HEK293T (cell line): Measurements from ENCODE around the gene CIBAR2.

Experiments used
- CTCF ChIA-PET: fragments of 350-600 bp; formaldehyde crosslinking; extraction: SDS; loops from one replicate; lab custom pipeline; 2021; ENCODE audit warnings: antibody characterized with exemption, inconsistent platforms; lab: Yijun Ruan, JAX
- POLR2A ChIA-PET: fragments of 350-600 bp; formaldehyde crosslinking; extraction: SDS; loops from one replicate; lab custom pipeline; 2020; ENCODE audit warnings: antibody characterized with exemption, inconsistent platforms; lab: Yijun Ruan, JAX
- DNase-seq: peaks from one replicate; pipeline ENCODE4 v3.0.0; 2012; ENCODE audit warnings: mixed read lengths; ENCODE audit errors: extremely low spot score
- ARNT ChIP-seq: fragments of 450-650 bp; IDR thresholded peaks from 2 replicates; pipeline ENCODE4 v1.6.1; 2017; ENCODE audit warnings: mild to moderate bottlenecking
- BHLHE40 ChIP-seq: fragments of 450-650 bp; IDR thresholded peaks from 2 replicates; pipeline ENCODE4 v1.6.1; 2016; ENCODE audit warnings: mild to moderate bottlenecking, moderate library complexity, borderline replicate concordance
- CTBP1 ChIP-seq: fragments of 450-650 bp; IDR thresholded peaks from 2 replicates; pipeline ENCODE4 v1.6.1; 2016; ENCODE audit warnings: borderline replicate concordance
- ELF4 ChIP-seq: fragments of 450-650 bp; IDR thresholded peaks from 2 replicates; pipeline ENCODE4 v1.6.1; 2017; ENCODE audit warnings: antibody characterized with exemption
- FOXA1 ChIP-seq: fragments of 450-650 bp; IDR thresholded peaks from 2 replicates; pipeline ENCODE4 v1.6.1; 2016; ENCODE audit warnings: mild to moderate bottlenecking
- FOXK2 ChIP-seq: fragments of 450-650 bp; IDR thresholded peaks from 2 replicates; pipeline ENCODE4 v1.6.1; 2016; ENCODE audit warnings: mild to moderate bottlenecking
- FOXM1 ChIP-seq: fragments of 450-650 bp; IDR thresholded peaks from 2 replicates; pipeline ENCODE4 v1.6.1; 2017; ENCODE audit warnings: mild to moderate bottlenecking, borderline replicate concordance
- HDGF ChIP-seq: fragments of 450-650 bp; IDR thresholded peaks from 2 replicates; pipeline ENCODE4 v1.6.1; 2017; ENCODE audit warnings: antibody characterized with exemption, borderline replicate concordance
- L3MBTL2 ChIP-seq: fragments of 450-650 bp; conservative IDR thresholded peaks from 2 replicates; pipeline ENCODE4 v1.6.1; 2016; ENCODE audit warnings: mild to moderate bottlenecking
- LEF1 ChIP-seq: fragments of 450-650 bp; IDR thresholded peaks from 2 replicates; pipeline ENCODE4 v1.6.1; 2017; ENCODE audit warnings: mild to moderate bottlenecking, borderline replicate concordance
- NFRKB ChIP-seq: fragments of 450-650 bp; IDR thresholded peaks from 2 replicates; pipeline ENCODE4 v1.6.1; 2016; ENCODE audit warnings: mild to moderate bottlenecking, moderate library complexity
- PKNOX1 ChIP-seq: fragments of 450-650 bp; IDR thresholded peaks from 2 replicates; pipeline ENCODE4 v1.6.1; 2016
- SP1 ChIP-seq: fragments of 450-650 bp; IDR thresholded peaks from 2 replicates; pipeline ENCODE4 v1.6.1; 2017
- SUZ12 ChIP-seq: fragments of 450-650 bp; IDR thresholded peaks from 2 replicates; pipeline ENCODE4 v1.6.1; 2016; ENCODE audit warnings: mild to moderate bottlenecking
- TARDBP ChIP-seq: fragments of 450-650 bp; IDR thresholded peaks from 2 replicates; pipeline ENCODE4 v1.6.1; 2016
- ZNF384 ChIP-seq: fragments of 450-650 bp; IDR thresholded peaks from 2 replicates; pipeline ENCODE4 v1.6.1; 2016

Gene CIBAR2

DNA sequence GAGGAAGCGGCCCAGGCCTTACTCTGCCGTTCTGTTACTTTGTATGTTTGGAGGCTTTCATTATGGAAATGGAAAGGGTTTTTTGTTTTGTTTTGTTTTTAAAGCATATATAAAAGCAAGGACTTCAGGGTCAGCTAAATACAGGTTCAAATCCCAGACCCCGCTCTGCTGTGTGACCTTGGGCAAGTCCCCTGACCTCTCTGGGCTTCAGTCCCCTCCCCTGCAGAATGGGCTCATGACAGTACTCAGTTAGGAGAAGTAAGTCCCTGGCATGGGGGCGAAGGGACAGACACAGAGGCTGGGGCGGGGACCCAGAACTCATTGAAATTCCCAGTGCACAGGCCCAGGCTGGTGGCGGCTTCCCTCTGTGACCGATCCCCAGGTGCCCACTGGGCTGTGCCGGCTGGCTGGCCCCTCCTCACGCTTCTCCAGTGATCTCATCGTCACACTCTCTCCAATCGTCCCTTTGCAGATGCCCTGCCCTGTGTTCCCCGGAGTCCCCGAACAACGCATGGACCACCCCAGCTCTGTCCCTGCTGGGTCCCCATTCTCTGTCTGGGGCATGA is 979 bp upstream of the CIBAR2 start:
- ChIA-PET POLR2A (no interaction called here), CTCF (interaction anchor here (0.8 to 2.0 kb wide), 2 partner anchors 10 to 132 kb away, joined by 3 to 7 read pairs; no protein-coding TSS in a partner anchor)
- no peak for DNase-seq
- no peak for TF ChIP-seq ZNF384
- TF ChIP-seq ELF4, result no peak
- no peak for TF ChIP-seq ARNT

DNA sequence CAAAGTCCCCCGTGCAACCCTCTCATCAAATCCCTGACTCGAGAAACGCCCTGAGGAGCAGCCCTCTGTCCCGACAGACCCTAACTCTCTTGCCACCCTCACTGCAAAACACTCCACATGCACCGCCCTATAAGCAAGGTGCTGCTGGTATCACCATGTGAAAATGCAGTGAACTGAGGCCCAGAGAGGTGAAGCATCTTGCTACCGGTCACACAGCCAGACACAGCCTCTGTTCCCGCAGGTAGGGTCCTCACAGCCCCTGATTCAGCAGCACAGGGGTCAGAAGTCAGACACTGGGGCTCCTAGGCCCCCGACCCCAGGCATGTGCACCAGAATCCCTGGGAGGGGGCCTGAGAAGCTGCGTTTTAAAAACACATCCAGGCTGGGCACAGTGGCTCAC is 1.1 kb downstream of the CIBAR2 start:
- no peak for TF ChIP-seq NFRKB
- TF ChIP-seq SP1, result no peak
- no peak for TF ChIP-seq PKNOX1
- no peak for TF ChIP-seq ARNT
- TF ChIP-seq TARDBP, result no peak
- no peak for TF ChIP-seq ELF4
- no peak for TF ChIP-seq SUZ12
- no peak for TF ChIP-seq LEF1
- no peak for TF ChIP-seq CTBP1
- no peak for TF ChIP-seq FOXM1
- no peak for TF ChIP-seq ZNF384
- TF ChIP-seq L3MBTL2, result no peak
- TF ChIP-seq HDGF, result no peak
- TF ChIP-seq BHLHE40, result no peak
- no peak for TF ChIP-seq FOXA1
- no peak for TF ChIP-seq FOXK2
- POLR2A ChIA-PET, result no interaction called here
- CTCF ChIA-PET, result no interaction called here
- no peak for DNase-seq

GRCh38 chr16:85110105-85110504 is 2.2 kb downstream of the CIBAR2 start:
- POLR2A ChIA-PET, result no interaction called here
- CTCF ChIA-PET, result no interaction called here
- no peak for TF ChIP-seq PKNOX1
- TF ChIP-seq LEF1, result no peak
- TF ChIP-seq FOXM1, result no peak
- TF ChIP-seq HDGF, result no peak
- TF ChIP-seq SUZ12, result no peak
- no peak for TF ChIP-seq ELF4
- TF ChIP-seq CTBP1, result no peak
- no peak for TF ChIP-seq L3MBTL2
- no peak for TF ChIP-seq BHLHE40
- no peak for TF ChIP-seq FOXK2
- no peak for TF ChIP-seq SP1
- TF ChIP-seq ARNT, result no peak
- TF ChIP-seq FOXA1, result no peak
- no peak for TF ChIP-seq TARDBP
- no peak for TF ChIP-seq NFRKB
- TF ChIP-seq ZNF384, result no peak
- DNase-seq, result no peak

GRCh38 chr16:85107532-85107931 is 4.7 kb downstream of the CIBAR2 start:
- no peak for TF ChIP-seq LEF1
- TF ChIP-seq NFRKB, result no peak
- no peak for TF ChIP-seq FOXA1
- TF ChIP-seq TARDBP, result no peak
- no peak for TF ChIP-seq FOXM1
- TF ChIP-seq BHLHE40, result no peak
- no peak for TF ChIP-seq ZNF384
- no peak for TF ChIP-seq SUZ12
- no peak for TF ChIP-seq SP1
- TF ChIP-seq ELF4, result no peak
- no peak for TF ChIP-seq HDGF
- no peak for TF ChIP-seq L3MBTL2
- TF ChIP-seq FOXK2, result no peak
- TF ChIP-seq ARNT, result no peak
- CTCF ChIA-PET, result no interaction called here
- no peak for DNase-seq
- POLR2A ChIA-PET, result no interaction called here

- POLR2A ChIA-PET, result no interaction called here
- no peak for TF ChIP-seq FOXM1
- TF ChIP-seq NFRKB, result no peak
- TF ChIP-seq SP1, result no peak
- CTCF ChIA-PET, result no interaction called here
- no peak for DNase-seq
Measured at GRCh38 chr16:85107083-85107482, 5.2 kb downstream of the CIBAR2 start.

- CTCF ChIA-PET, result interaction anchor here (1.5 kb wide), 1 partner anchor 9 kb away, joined by 7 read pairs; no protein-coding TSS in a partner anchor
Measured at GRCh38 chr16:85105475-85105874, 6.8 kb downstream of the CIBAR2 start.

More at GRCh38 chr16:85105475-85105874, 6.8 kb downstream of the CIBAR2 start:
- POLR2A ChIA-PET, result no interaction called here
- TF ChIP-seq BHLHE40 (no peak), TARDBP (no peak), L3MBTL2 (no peak), FOXM1 (no peak), SP1 (no peak), CTBP1 (no peak), FOXA1 (no peak), PKNOX1 (no peak), ARNT (no peak), SUZ12 (no peak), ZNF384 (no peak), ELF4 (no peak), HDGF (no peak), LEF1 (no peak), FOXK2 (no peak), NFRKB (no peak)
- DNase-seq, result no peak
